Thyroid gland (tissue), 4 donors: ENCODE measurements around the gene RYR3.

Source experiments
- CTCF ChIP-seq, 6 experiments: fragments of 200-600 bp in 3 of 6; fragments of 450-650 bp in 3 of 6; sonication (generic) in 3 of 6; IDR thresholded peaks; one replicate each; pipeline ENCODE4 v1.5.1; 2016 to 2019; ENCODE audit warnings: antibody characterized with exemption in 6 of 6, mild to moderate bottlenecking in 2 of 6, inconsistent platforms in 1 of 6, moderate library complexity in 1 of 6
- POLR2A ChIP-seq, 2 donors: fragments of 450-650 bp; IDR thresholded peaks; one replicate each; pipeline ENCODE4 v1.6.1; 2017; ENCODE audit warnings: antibody characterized with exemption in 2 of 2, mild to moderate bottlenecking in 2 of 2, moderate library complexity in 1 of 2

- TF ChIP-seq POLR2A (IDR thresholded peaks at IDR 0.05): no peak
- no peak for TF ChIP-seq CTCF (IDR thresholded peaks at IDR 0.05)
Measured at GRCh38 chr15:33453761-33454160, 143.0 kb downstream of the RYR3 start.
